Thyroid gland (tissue), 4 donors: Measurements from ENCODE around the gene ADAP1. TPM values are rescaled to one million over a fixed set of nuclear protein-coding genes. Genes with fewer than 3 reads are reported as not detected.

ENCODE experiments used
- DNase-seq, 2 donors: peaks; one replicate each; pipeline ENCODE4 v3.0.0-alpha.2; 2019
- H3K27ac ChIP-seq, 3 donors: fragments of 200-600 bp; sonication (generic); 1 replicate in 2 of 3; 2 replicates in 1 of 3; pipeline ENCODE4 v1.5.1; 2016 to 2019; ENCODE audit warnings: mild to moderate bottlenecking in 1 of 3, moderate library complexity in 1 of 3
- H3K27me3 ChIP-seq: fragments of 200-600 bp; sonication (generic); one replicate; pipeline ENCODE4 v1.5.1; 2019
- H3K36me3 ChIP-seq, 2 donors: fragments of 200-600 bp; sonication (generic); one replicate each; pipeline ENCODE4 v1.5.1; 2016 to 2019
- H3K4me1 ChIP-seq, 2 donors: fragments of 200-600 bp; sonication (generic); one replicate each; pipeline ENCODE4 v1.5.1; 2017 to 2019
- H3K4me3 ChIP-seq, 3 donors: fragments of 200-600 bp; sonication (generic); replicated peaks in 1 of 3; 1 replicate in 2 of 3; 2 replicates in 1 of 3; pipeline ENCODE4 v1.5.1; 2016; ENCODE audit warnings: mild to moderate bottlenecking in 1 of 3
- H3K9me3 ChIP-seq: fragments of 200-600 bp; sonication (generic); one replicate; pipeline ENCODE4 v1.5.1; 2017
- POLR2A ChIP-seq, 2 donors: fragments of 450-650 bp; IDR thresholded peaks; one replicate each; pipeline ENCODE4 v1.6.1; 2017; ENCODE audit warnings: antibody characterized with exemption in 2 of 2, mild to moderate bottlenecking in 2 of 2, moderate library complexity in 1 of 2
- WGBS, 2 donors: methylation state at CpG; one replicate each; pipeline ENCODE4 v1.1.5; 2017; 5-methylcytosine and 5-hydroxymethylcytosine counted together
- intact Hi-C: fragments of 100-400 bp; cut with DNase I; formaldehyde crosslinking; loops from one replicate; pipeline ENCODE4 v1.15.1; 2023
- total RNA-seq, 4 donors: library from RNA; depleted of rRNA; stranded (reverse); fragments of >200 nt; gene quantifications; one replicate each; pipeline ENCODE4 v1.2.3, GENCODE V29; 2016
- TF ChIP-seq, protein P1 (sequence below), 6 experiments: fragments of 200-600 bp in 3 of 6; fragments of 450-650 bp in 3 of 6; sonication (generic) in 3 of 6; IDR thresholded peaks; one replicate each; pipeline ENCODE4 v1.5.1; 2016 to 2019; ENCODE audit warnings: antibody characterized with exemption in 6 of 6, mild to moderate bottlenecking in 2 of 6, inconsistent platforms in 1 of 6, moderate library complexity in 1 of 6

ADAP1 gene
- total RNA-seq, 4 donors from 2014 or later: 11.7 to 29.9 (median 23.4) TPM

DNA sequence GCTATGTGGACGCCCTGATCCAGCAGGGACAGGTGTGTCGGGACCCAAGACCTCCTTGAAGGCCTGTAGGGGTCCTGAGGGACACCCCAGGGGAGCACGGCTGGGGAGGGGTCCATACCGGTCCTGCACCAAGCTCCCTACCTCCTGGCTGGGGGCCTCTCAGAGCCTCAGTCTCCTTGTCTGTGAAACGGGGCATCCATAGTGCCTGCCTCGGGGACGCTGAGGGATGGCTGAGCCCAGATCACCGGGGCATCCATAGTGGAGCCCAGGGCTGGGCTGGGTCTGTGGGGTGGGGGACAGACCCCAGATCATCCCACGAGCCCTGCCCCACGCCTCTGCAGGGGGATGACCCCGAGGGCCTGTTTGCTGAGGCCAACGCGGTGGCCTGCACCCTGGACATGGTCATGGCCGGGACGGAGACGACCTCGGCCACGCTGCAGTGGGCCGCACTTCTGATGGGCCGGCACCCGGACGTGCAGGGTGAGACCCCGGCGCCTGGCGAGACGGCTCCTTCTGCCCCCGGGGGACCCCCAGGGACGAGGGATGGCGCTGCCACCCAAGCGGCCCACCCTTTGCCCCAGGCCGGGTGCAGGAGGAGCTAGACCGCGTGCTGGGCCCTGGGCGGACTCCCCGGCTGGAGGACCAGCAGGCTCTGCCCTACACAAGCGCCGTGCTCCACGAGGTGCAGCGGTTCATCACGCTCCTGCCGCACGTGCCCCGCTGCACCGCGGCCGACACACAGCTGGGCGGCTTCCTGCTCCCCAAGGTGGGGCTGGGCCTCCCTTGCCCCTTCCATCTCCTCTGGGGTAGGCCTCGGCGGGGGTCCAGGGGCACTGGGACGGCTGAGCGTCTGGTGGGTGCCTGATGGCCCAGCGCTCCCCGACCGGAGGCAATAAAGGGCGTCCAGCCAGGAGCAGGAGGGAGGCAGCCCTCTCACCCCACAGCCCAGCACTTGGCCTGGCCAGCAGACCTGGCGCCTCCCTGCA is 32.6 kb upstream of the ADAP1 start:
- Histone ChIP-seq H3K27me3 (no peaks in the 10 kb centered on the region), H3K36me3 (no peaks in the 10 kb centered on the region), H3K4me3 (no peak overlapping the region), H3K4me1 (peaks cover 0 to 11% of the 10 kb centered on the region in 2 donors), H3K27ac (no peak overlapping the region), H3K9me3 (no peaks in the 10 kb centered on the region)
- DNase-seq: no peak
- TF ChIP-seq, protein P1, sequence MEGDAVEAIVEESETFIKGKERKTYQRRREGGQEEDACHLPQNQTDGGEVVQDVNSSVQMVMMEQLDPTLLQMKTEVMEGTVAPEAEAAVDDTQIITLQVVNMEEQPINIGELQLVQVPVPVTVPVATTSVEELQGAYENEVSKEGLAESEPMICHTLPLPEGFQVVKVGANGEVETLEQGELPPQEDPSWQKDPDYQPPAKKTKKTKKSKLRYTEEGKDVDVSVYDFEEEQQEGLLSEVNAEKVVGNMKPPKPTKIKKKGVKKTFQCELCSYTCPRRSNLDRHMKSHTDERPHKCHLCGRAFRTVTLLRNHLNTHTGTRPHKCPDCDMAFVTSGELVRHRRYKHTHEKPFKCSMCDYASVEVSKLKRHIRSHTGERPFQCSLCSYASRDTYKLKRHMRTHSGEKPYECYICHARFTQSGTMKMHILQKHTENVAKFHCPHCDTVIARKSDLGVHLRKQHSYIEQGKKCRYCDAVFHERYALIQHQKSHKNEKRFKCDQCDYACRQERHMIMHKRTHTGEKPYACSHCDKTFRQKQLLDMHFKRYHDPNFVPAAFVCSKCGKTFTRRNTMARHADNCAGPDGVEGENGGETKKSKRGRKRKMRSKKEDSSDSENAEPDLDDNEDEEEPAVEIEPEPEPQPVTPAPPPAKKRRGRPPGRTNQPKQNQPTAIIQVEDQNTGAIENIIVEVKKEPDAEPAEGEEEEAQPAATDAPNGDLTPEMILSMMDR (IDR thresholded peaks at IDR 0.05): no peak
- TF ChIP-seq POLR2A (IDR thresholded peaks at IDR 0.05): no peak
- WGBS, 2 donors: 79 to 83% methylated on average over 14 to 28 of the region's 56 CpGs
- intact Hi-C loops: loop anchor here (10.0 kb wide), 1 partner anchor 202 kb away; no protein-coding TSS in a partner anchor

DNA sequence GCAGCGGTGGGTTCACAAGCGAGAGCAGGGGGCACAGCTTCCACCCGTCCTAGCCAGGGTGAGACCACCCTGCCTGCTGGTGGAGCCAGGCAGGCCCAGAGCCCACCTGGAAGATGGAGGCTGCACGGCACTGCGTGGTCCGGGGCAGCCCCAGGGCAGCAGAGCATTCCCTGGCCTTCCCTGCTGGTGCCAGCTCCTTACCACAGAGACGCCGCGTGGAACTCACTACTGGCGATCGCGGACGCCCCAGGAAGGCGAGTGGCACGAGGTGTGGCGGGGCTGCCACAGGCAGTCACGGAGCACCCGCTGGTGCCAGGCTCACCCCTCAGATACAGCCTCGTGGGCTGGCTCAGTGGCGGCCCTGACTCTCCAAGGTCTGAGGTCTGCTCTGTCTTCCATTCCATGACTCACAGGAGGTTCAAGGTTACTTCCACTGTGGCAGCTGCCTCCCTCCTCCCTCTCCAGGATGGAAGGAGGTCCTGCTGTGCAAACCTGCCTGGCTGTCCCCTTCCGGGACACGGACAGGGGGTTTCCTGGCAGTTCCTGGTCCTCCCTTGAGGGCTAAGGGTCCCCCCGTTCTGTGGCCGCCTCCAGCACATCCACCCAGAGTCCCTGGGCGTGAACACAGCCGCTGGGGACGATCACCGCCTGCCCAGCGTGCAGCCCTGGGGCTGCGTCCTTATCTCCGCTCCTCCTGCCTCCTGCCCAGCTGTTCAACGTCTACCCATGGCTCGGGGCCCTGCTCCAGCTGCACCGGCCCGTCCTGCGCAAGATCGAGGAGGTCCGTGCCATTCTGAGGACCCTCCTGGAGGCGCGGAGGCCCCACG is 31.6 kb upstream of the ADAP1 start:
- no peak overlapping the region for H3K4me3 ChIP-seq
- H3K27ac ChIP-seq: no peak overlapping the region
- no peaks in the 10 kb centered on the region for H3K36me3 ChIP-seq
- 67 to 69% methylated on average over 3 to 36 of the region's 41 CpGs for WGBS, 2 donors
- intact Hi-C loops: loop anchor here (10.0 kb wide), 1 partner anchor 201 kb away; no protein-coding TSS in a partner anchor
- peaks cover 0 to 11% of the 10 kb centered on the region in 2 donors for H3K4me1 ChIP-seq
- DNase-seq: no peak
- H3K9me3 ChIP-seq: no peaks in the 10 kb centered on the region
- H3K27me3 ChIP-seq: no peaks in the 10 kb centered on the region
- TF ChIP-seq, protein P1 (IDR thresholded peaks at IDR 0.05): no peak
- TF ChIP-seq POLR2A (IDR thresholded peaks at IDR 0.05): no peak

DNA sequence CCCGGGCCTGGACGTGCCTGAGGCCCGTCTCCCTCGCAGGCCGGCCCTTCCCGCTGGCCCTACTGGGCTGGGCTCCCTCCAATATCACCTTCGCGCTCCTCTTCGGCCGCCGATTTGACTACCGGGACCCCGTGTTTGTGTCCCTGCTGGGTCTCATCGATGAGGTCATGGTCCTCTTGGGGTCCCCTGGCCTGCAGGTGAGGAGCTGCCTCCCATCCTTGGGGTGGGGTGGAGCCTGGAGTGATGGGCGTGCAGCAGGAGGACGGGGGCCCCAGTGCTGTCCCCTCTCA is 30.6 kb upstream of the ADAP1 start:
- DNase-seq: no peak
- Histone ChIP-seq H3K9me3 (no peaks in the 10 kb centered on the region), H3K4me1 (peaks cover under 1 to 11% of the 10 kb centered on the region in 2 donors), H3K27me3 (no peaks in the 10 kb centered on the region), H3K36me3 (no peaks in the 10 kb centered on the region), H3K4me3 (no peak overlapping the region), H3K27ac (no peak overlapping the region)
- TF ChIP-seq, protein P1 (IDR thresholded peaks at IDR 0.05): no peak
- TF ChIP-seq POLR2A (IDR thresholded peaks at IDR 0.05): no peak
- intact Hi-C loops: loop anchor here (10.0 kb wide), 1 partner anchor 200 kb away; no protein-coding TSS in a partner anchor
- 80 to 85% methylated on average over 4 to 7 of the region's 16 CpGs for WGBS, 2 donors

DNA sequence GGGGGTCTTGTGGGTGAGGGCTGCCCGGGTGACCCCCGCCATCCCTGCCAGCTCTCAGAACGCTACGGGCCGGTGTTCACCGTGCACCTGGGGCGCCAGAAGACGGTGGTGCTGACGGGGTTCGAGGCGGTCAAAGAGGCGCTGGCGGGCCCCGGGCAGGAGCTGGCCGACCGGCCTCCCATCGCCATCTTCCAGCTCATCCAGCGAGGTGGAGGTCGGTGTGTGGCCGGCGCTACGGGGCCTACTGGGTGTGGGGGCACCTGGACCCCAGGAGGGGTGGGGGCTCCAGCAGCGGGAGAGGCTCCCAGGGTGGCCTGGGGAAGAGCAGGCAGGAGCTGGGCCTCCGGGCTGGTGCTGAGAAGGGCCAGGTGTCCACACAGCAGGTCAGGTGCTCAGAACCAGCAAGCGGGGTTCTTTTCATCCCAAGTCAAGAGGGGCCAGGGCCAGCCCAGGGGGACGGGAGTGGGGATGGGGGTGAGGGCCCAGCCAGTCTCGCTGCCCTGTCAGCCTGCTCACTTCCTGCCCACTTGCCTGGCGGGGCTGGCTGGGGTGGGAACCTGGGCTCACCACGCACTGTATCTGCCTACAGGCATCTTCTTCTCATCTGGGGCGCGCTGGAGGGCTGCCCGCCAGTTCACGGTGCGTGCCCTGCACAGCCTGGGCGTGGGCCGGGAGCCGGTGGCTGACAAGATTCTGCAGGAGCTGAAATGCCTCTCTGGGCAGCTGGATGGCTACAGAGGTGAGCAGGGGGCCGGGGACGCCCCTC is 30.1 kb upstream of the ADAP1 start:
- 84 to 86% methylated on average over 21 to 23 of the region's 39 CpGs for WGBS, 2 donors
- Histone ChIP-seq H3K27ac (no peak overlapping the region), H3K9me3 (no peaks in the 10 kb centered on the region), H3K27me3 (no peaks in the 10 kb centered on the region), H3K4me1 (peaks cover 4 to 11% of the 10 kb centered on the region in 2 donors), H3K36me3 (no peaks in the 10 kb centered on the region), H3K4me3 (no peak overlapping the region)
- intact Hi-C loops: loop anchor here (10.0 kb wide), 1 partner anchor 200 kb away; no protein-coding TSS in a partner anchor
- TF ChIP-seq POLR2A (IDR thresholded peaks at IDR 0.05): no peak
- TF ChIP-seq, protein P1 (IDR thresholded peaks at IDR 0.05): no peak
- DNase-seq: no peak
